ENCODE measurements around the gene ZGRF1.
"Not testable (repeated sequence)": the region's sequence is repeated elsewhere in the genome, so short reads cannot be mapped to it uniquely, and the experiment has no call there.

ZGRF1 gene

DNA sequence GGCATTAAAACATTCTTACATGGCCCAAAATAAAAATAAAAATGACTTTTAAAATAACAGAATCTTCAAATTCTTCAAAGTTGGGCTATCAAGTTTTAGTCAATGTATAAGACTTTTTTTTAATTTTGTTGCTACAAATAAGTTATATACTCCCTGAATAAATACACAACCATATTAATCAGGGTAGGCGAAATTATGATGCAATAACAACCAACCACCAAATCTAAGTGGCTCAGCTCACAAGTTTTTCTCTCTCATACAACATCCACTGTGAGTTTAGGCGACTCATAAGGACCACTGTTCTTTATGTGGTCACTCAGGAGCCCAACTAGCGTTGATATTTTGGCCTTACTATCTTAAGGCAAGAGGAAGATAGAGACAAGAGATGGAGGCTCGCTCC is 131.9 kb downstream of the ZGRF1 start:
- H3K4me1 ChIP-seq: peaks cover 0 to 12% (median 8%) of the 10 kb centered on the region in 4 donors
- H3K4me3 ChIP-seq: no peak overlapping the region
- intact Hi-C loops (cut with DNase I; ENCODE audit: low total_unique reads): no loop called here
- H3K27ac ChIP-seq: no peak overlapping the region
- no peaks in the 10 kb centered on the region for H3K36me3 ChIP-seq
- H3K9me3 ChIP-seq: no peaks in the 10 kb centered on the region
- DNase-seq: no peak
- peaks cover 0 to 39% of the 10 kb centered on the region in 2 donors for H3K27me3 ChIP-seq
- TF ChIP-seq, protein P1, sequence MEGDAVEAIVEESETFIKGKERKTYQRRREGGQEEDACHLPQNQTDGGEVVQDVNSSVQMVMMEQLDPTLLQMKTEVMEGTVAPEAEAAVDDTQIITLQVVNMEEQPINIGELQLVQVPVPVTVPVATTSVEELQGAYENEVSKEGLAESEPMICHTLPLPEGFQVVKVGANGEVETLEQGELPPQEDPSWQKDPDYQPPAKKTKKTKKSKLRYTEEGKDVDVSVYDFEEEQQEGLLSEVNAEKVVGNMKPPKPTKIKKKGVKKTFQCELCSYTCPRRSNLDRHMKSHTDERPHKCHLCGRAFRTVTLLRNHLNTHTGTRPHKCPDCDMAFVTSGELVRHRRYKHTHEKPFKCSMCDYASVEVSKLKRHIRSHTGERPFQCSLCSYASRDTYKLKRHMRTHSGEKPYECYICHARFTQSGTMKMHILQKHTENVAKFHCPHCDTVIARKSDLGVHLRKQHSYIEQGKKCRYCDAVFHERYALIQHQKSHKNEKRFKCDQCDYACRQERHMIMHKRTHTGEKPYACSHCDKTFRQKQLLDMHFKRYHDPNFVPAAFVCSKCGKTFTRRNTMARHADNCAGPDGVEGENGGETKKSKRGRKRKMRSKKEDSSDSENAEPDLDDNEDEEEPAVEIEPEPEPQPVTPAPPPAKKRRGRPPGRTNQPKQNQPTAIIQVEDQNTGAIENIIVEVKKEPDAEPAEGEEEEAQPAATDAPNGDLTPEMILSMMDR (IDR thresholded peaks at IDR 0.05): no peak

DNA sequence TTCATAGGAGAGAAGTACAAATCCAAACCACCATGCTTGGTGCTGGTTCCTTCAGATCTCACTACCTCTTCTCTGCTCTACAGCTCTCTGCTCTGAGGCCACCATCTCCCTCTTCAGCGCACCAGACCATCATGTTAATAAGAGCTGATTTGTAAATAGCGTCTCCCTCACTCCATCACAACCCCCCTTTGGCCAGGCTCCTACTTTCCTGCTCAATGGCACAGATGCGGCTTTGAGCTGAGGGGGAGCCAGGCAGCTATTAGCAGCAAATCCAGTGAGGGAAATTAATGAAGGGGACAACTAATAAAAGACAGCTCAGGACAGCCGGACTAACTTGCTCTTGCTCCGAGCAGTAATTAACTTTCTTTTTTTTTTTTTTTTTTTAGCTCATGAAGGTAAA is 133.8 kb downstream of the ZGRF1 start:
- TF ChIP-seq, protein P1 (IDR thresholded peaks at IDR 0.05): no peak
- H3K4me1 ChIP-seq: no peaks in the 10 kb centered on the region

GRCh38 chr4:112492321-112492720 is 144.4 kb downstream of the ZGRF1 start:
- intact Hi-C loops (cut with DNase I; ENCODE audit: low total_unique reads): no loop called here
- no peak for DNase-seq
- TF ChIP-seq, protein P1 (IDR thresholded peaks at IDR 0.05): no peak

More for the DNA sequence above, 133.8 kb downstream of the ZGRF1 start:
- intact Hi-C loops (cut with DNase I; ENCODE audit: low total_unique reads): no loop called here
- DNase-seq: no peak
- Histone ChIP-seq H3K9me3 (no peaks in the 10 kb centered on the region), H3K27me3 (peaks cover 0 to 22% of the 10 kb centered on the region in 2 donors), H3K4me3 (no peak overlapping the region), H3K36me3 (no peaks in the 10 kb centered on the region), H3K27ac (no peak overlapping the region)

GRCh38 chr4:112490808-112491207 is 145.9 kb downstream of the ZGRF1 start:
- H3K27me3 ChIP-seq; H3K27ac ChIP-seq; intact Hi-C loops (cut with DNase I; ENCODE audit: low total_unique reads); H3K36me3 ChIP-seq; H3K4me1 ChIP-seq; DNase-seq; H3K4me3 ChIP-seq: not testable (repeated sequence)
- H3K9me3 ChIP-seq: peaks cover 0 to 15% (median 12%) of the 10 kb centered on the region in 3 donors

More at GRCh38 chr4:112492321-112492720, 144.4 kb downstream of the ZGRF1 start:
- H3K4me3 ChIP-seq: no peak overlapping the region
- H3K4me1 ChIP-seq: no peaks in the 10 kb centered on the region
- H3K36me3 ChIP-seq: no peaks in the 10 kb centered on the region
- H3K27ac ChIP-seq: no peak overlapping the region
- no peaks in the 10 kb centered on the region for H3K27me3 ChIP-seq
- peaks cover 0 to 15% (median 12%) of the 10 kb centered on the region in 3 donors for H3K9me3 ChIP-seq
